ENCODE data around the gene CDKN2C. TPM values are rescaled to one million over a fixed set of nuclear protein-coding genes. Genes with fewer than 3 reads are reported as not detected.
A peak's percentile ranks its signal among the peaks of the same experiment; 100 is the strongest.

CDKN2C gene
- total and polyA plus RNA-seq, 10 of the 15 experiments (the other 5 are each of a cell fraction or from before 2014, with no cell fraction given): 3.3 to 11.7 (median 6.0) TPM

DNA sequence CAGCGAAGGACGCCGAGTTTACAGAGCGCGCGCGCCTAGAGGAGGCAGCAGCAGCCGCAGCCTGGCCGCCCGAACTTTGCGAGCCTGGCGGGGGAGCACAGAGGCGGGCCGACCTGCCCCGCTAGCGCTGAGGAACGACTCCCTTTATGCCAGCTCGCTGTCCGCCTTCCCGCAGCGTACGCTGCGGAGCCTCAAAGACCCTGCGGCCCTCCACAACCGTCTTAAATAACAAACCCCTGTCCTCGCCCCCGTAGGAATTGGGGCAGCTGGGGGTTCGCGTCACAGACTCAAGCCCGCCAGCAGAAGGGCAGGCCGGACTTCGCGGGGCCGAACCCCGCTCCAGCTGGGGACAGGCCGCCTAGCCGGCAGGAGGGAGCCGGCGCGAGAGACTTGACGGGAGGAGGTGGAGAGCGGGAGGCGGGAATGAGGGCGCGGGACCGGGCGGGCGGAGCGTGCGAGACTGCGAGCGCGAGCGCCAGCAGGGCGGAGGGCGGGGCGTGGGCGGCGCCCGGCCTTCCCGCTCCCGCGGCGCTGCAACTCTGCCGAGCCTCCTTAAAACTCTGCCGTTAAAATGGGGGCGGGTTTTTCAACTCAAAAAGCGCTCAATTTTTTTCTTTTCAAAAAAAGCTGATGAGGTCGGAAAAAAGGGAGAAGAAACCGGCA, 1.8 kb upstream of the CDKN2C start (continued):
- no peak for TF ChIP-seq POLR2AphosphoS2 (IDR thresholded peaks at IDR 0.05; ENCODE audit: low read depth, low read length)

DNA sequence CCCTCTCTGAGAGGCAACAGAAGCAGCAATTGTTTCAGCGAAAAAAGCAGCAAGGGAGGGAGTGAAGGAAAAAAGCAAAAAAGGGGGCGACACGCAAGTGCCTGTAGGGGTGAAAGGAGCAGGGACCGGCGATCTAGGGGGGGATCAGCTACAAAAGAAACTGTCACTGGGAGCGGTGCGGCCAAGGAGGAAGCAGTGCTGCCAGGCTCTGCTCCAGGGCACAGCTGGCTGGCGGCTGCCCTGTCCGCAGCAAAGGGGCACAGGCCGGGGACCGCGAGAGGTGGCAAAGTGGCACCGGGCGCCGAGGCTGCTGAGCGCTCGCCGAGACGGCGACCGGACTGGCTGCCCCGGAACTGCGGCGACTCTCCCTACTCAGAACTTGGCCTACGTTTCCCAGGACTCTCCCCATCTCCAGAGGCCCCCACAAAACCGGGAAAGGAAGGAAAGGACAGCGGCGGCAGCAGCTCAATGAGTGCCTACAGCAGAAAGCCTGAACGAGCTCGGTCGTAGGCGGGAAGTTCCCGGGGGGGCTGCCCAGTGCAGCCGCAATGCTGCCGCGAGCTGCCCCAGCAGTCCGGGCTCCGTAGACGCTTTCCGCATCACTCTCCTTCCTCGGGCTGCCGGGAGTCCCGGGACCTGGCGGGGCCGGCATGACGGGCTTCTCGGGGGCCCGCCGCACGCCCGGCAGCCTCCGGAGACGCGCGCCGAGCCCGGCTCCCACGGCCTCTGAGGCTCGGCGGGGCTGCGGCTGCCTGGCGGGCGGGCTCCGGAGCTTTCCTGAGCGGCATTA, 1.0 kb upstream of the CDKN2C start:
- Histone ChIP-seq H3K79me2 (ENCODE audit: control insufficient read depth, insufficient read depth, low read length) (peaks cover 56% of the 10 kb centered on the region), H3K9me3 (replicated peaks; ENCODE audit: control insufficient read depth, insufficient read depth, low read length) (no peaks in the 10 kb centered on the region), H3K4me1 (ENCODE audit: control insufficient read depth, insufficient read depth, low read length) (no peaks in the 10 kb centered on the region; the same call in 1 of the 2 replicates), H3K4me3 (peak overlapping the region; percentile 99), H2AFZ (ENCODE audit: control insufficient read depth, low read depth, low read length) (peak overlapping the region; percentile 97), H3K9ac (ENCODE audit: control insufficient read depth, insufficient read depth, low read length) (peak overlapping the region; percentile 85), H3K27me3 (replicated peaks in 1 of 2; ENCODE audit: control insufficient read depth in 2 of 2, insufficient read depth in 2 of 2, low read length in 1 of 2) (no peaks in the 10 kb centered on the region), H3K27ac (ENCODE audit: control insufficient read depth, insufficient read depth) (peak overlapping the region; percentile 92), H3K36me3 (ENCODE audit: control insufficient read depth in 2 of 2, insufficient read depth in 2 of 2, low read length in 1 of 2) (peaks cover 0 to 3% of the 10 kb centered on the region in 2 experiments; a peak in 1 of 4 replicates), H3K4me2 (ENCODE audit: control insufficient read depth, insufficient read depth) (peak overlapping the region; percentile 68), H4K20me1 (ENCODE audit: control insufficient read depth, insufficient read depth) (no peaks in the 10 kb centered on the region)
- WGBS (ENCODE audit: insufficient coverage, insufficient replicate concordance, low lambda C conversion rate, missing lambda C conversion rate): 1% methylated on average over 63 of the region's 65 CpGs
- DNase-seq (ENCODE audit: low read depth, low spot score) (no peak), ATAC-seq (peak; percentile 59), FAIRE-seq (no peak)
- BruUV-seq (replicated peaks): TSS peak; percentile 68
- ChIA-PET RAD21 (ENCODE audit: unreplicated experiment) (interaction anchor here (0.8 to 1.6 kb wide), 4 partner anchors 9 to 267 kb away, joined by 3 to 7 read pairs (median 4); partner anchors contain the start of genes FAF1 and RNF11), POLR2A (interaction anchor here (0.5 to 2.5 kb wide), 2 partner anchors 8 to 555 kb away, joined by 3 to 12 read pairs; partner anchors contain the start of gene FAF1), CTCF (interaction anchor here (1.4 to 3.1 kb wide), 3 partner anchors 8 to 39 kb away, joined by 5 to 17 read pairs (median 13); partner anchors contain the start of gene FAF1), SMC1A (ENCODE audit: uncharacterized antibody, unreplicated experiment) (interaction anchor here (0.8 to 1.1 kb wide), 3 partner anchors 8 to 10 kb away, joined by 3 read pairs; partner anchors contain the start of gene FAF1)
- intact Hi-C loops (cut with micrococcal nuclease; ENCODE audit: unreplicated experiment): loop anchor here (1.0 to 5.0 kb wide), 3 partner anchors 8 to 96 kb away; no protein-coding TSS in a partner anchor
- in situ Hi-C loops (cut with MboI): no loop called here
- TF ChIP-seq HDAC6 (IDR thresholded peaks at IDR 0.05; ENCODE audit: unreplicated experiment) (no peak), PAX5 (IDR thresholded peaks at IDR 0.05; ENCODE audit: borderline replicate concordance, low read depth, low read length) (no peak; the same call in 1 of the 2 replicates), EED (IDR thresholded peaks at IDR 0.05; ENCODE audit: low read depth) (0 out of 2 replicates have a peak, but pooled peaks have one; percentile 18), ATF7 (IDR thresholded peaks at IDR 0.05; ENCODE audit: low read depth) (no peak), SPI1 (IDR thresholded peaks at IDR 0.05; ENCODE audit: borderline replicate concordance, insufficient read depth, low read depth, low read length) (no peak), NFYB (IDR thresholded peaks at IDR 0.05; ENCODE audit: insufficient read depth, low read depth, low read length) (no peak), CBFB (IDR thresholded peaks at IDR 0.05; ENCODE audit: low read depth) (no peak)
- TF ChIP-seq, protein P1, sequence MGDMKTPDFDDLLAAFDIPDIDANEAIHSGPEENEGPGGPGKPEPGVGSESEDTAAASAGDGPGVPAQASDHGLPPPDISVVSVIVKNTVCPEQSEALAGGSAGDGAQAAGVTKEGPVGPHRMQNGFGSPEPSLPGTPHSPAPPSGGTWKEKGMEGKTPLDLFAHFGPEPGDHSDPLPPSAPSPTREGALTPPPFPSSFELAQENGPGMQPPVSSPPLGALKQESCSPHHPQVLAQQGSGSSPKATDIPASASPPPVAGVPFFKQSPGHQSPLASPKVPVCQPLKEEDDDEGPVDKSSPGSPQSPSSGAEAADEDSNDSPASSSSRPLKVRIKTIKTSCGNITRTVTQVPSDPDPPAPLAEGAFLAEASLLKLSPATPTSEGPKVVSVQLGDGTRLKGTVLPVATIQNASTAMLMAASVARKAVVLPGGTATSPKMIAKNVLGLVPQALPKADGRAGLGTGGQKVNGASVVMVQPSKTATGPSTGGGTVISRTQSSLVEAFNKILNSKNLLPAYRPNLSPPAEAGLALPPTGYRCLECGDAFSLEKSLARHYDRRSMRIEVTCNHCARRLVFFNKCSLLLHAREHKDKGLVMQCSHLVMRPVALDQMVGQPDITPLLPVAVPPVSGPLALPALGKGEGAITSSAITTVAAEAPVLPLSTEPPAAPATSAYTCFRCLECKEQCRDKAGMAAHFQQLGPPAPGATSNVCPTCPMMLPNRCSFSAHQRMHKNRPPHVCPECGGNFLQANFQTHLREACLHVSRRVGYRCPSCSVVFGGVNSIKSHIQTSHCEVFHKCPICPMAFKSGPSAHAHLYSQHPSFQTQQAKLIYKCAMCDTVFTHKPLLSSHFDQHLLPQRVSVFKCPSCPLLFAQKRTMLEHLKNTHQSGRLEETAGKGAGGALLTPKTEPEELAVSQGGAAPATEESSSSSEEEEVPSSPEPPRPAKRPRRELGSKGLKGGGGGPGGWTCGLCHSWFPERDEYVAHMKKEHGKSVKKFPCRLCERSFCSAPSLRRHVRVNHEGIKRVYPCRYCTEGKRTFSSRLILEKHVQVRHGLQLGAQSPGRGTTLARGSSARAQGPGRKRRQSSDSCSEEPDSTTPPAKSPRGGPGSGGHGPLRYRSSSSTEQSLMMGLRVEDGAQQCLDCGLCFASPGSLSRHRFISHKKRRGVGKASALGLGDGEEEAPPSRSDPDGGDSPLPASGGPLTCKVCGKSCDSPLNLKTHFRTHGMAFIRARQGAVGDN (IDR thresholded peaks at IDR 0.05): no peak
- TF ChIP-seq, protein P2, sequence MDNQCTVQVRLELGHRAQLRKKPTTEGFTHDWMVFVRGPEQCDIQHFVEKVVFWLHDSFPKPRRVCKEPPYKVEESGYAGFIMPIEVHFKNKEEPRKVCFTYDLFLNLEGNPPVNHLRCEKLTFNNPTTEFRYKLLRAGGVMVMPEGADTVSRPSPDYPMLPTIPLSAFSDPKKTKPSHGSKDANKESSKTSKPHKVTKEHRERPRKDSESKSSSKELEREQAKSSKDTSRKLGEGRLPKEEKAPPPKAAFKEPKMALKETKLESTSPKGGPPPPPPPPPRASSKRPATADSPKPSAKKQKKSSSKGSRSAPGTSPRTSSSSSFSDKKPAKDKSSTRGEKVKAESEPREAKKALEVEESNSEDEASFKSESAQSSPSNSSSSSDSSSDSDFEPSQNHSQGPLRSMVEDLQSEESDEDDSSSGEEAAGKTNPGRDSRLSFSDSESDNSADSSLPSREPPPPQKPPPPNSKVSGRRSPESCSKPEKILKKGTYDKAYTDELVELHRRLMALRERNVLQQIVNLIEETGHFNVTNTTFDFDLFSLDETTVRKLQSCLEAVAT (IDR thresholded peaks at IDR 0.05): peak; percentile 47; the same call in 1 of the 2 replicates
- TF ChIP-seq, protein P3, sequence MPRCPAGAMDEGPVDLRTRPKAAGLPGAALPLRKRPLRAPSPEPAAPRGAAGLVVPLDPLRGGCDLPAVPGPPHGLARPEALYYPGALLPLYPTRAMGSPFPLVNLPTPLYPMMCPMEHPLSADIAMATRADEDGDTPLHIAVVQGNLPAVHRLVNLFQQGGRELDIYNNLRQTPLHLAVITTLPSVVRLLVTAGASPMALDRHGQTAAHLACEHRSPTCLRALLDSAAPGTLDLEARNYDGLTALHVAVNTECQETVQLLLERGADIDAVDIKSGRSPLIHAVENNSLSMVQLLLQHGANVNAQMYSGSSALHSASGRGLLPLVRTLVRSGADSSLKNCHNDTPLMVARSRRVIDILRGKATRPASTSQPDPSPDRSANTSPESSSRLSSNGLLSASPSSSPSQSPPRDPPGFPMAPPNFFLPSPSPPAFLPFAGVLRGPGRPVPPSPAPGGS (IDR thresholded peaks at IDR 0.05; ENCODE audit: borderline replicate concordance, insufficient read depth, low read depth, low read length, poor library complexity, severe bottlenecking): no peak
